Kidney tubule cell (primary cell): Measurements from ENCODE around the gene HS3ST3A1.
A peak's percentile ranks its signal among the peaks of the same experiment; 100 is the strongest.

Source experiments
- DNase-seq: peaks from one replicate; pipeline ENCODE4 v3.0.0-alpha.2; 2018; ENCODE audit warnings: low spot score

Gene HS3ST3A1

GRCh38 chr17:13491916-13492736, 109.6 kb downstream of the HS3ST3A1 start:
- no peak for DNase-seq

- DNase-seq: no peak
Measured at GRCh38 chr17:13491491-13491890, 110.2 kb downstream of the HS3ST3A1 start.

- DNase-seq: peak; percentile 22
Measured at GRCh38 chr17:13490906-13491482, 110.7 kb downstream of the HS3ST3A1 start.

GRCh38 chr17:13490427-13490826, 111.3 kb downstream of the HS3ST3A1 start:
- DNase-seq: no peak

- peak; percentile 65 for DNase-seq
Measured at GRCh38 chr17:13485327-13485726, 116.4 kb downstream of the HS3ST3A1 start.

GRCh38 chr17:13484020-13484419, 117.7 kb downstream of the HS3ST3A1 start:
- DNase-seq: peak; percentile 3

GRCh38 chr17:13480877-13481276, 120.9 kb downstream of the HS3ST3A1 start:
- no peak for DNase-seq

- DNase-seq: no peak
Measured at GRCh38 chr17:13478326-13478830, 123.4 kb downstream of the HS3ST3A1 start.

GRCh38 chr17:13477180-13477611, 124.5 kb downstream of the HS3ST3A1 start:
- no peak for DNase-seq

GRCh38 chr17:13476720-13477119, 125.0 kb downstream of the HS3ST3A1 start:
- DNase-seq: no peak

GRCh38 chr17:13475574-13476223, 126.0 kb downstream of the HS3ST3A1 start:
- DNase-seq: no peak

GRCh38 chr17:13474073-13474800, 127.5 kb downstream of the HS3ST3A1 start:
- DNase-seq: no peak

- DNase-seq: no peak
Measured at GRCh38 chr17:13465678-13466077, 136.1 kb downstream of the HS3ST3A1 start.

- no peak for DNase-seq
Measured at GRCh38 chr17:13462673-13463124, 139.0 kb downstream of the HS3ST3A1 start.

- no peak for DNase-seq
Measured at GRCh38 chr17:13462146-13462545, 139.6 kb downstream of the HS3ST3A1 start.

- DNase-seq: no peak
Measured at GRCh38 chr17:13460261-13461000, 141.3 kb downstream of the HS3ST3A1 start.

GRCh38 chr17:13457783-13458182, 143.9 kb downstream of the HS3ST3A1 start:
- DNase-seq: no peak
